Measurements from ENCODE around the gene DDX51.
A peak's percentile ranks its signal among the peaks of the same experiment; 100 is the strongest.

Gene DDX51, protein sequence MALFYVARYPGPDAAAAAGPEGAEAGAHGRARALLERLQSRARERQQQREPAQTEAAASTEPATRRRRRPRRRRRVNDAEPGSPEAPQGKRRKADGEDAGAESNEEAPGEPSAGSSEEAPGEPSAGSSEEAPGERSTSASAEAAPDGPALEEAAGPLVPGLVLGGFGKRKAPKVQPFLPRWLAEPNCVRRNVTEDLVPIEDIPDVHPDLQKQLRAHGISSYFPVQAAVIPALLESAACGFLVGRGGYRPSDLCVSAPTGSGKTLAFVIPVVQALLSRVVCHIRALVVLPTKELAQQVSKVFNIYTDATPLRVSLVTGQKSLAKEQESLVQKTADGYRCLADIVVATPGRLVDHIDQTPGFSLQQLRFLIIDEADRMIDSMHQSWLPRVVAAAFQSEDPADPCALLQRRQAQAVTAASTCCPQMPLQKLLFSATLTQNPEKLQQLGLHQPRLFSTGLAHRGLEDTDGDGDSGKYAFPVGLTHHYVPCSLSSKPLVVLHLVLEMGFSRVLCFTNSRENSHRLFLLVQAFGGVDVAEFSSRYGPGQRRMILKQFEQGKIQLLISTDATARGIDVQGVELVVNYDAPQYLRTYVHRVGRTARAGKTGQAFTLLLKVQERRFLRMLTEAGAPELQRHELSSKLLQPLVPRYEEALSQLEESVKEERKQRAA

DNA sequence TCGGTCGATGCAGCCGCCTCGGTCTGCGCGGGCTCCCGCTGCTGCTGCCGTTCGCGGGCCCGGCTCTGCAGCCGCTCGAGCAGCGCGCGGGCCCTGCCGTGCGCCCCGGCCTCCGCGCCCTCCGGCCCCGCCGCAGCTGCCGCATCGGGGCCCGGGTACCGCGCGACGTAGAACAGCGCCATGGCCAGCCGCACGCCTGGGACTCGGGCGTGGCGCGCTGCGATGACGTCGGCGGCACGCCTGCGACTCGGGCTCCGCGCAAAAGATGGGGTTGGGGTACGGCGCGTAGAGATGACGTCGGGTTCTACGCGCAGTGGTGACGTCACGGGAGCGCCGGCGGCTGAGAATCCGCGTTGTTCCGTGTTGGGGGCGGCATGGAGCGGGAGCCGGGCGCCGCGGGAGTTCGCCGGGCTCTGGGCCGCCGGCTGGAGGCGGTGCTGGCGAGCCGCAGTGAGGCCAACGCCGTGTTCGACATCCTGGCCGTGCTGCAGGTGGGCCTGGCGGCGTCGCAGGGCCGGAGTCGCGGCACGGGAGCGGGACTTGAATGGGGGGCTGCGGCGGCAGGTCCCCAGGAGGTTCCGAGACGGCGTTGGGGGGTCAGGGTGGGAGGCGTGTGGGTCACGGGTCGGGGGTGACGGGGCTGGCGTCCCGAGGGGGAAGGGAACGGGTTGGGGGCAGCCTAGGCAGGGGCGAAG is at the start of gene DDX51, which contains the start of gene NOC4L:
Gene DDX51 (minus strand): TSS at position 205 of the 695 bp plus-strand sequence. CDS start 23 bp downstream, at position 182.
Gene NOC4L (plus strand): TSS at position 343 of the 695 bp plus-strand sequence. CDS start 32 bp downstream, at position 375.
- peak; percentile 94 for DNase-seq (ENCODE audit: low read depth in 2 of 2)

DNA sequence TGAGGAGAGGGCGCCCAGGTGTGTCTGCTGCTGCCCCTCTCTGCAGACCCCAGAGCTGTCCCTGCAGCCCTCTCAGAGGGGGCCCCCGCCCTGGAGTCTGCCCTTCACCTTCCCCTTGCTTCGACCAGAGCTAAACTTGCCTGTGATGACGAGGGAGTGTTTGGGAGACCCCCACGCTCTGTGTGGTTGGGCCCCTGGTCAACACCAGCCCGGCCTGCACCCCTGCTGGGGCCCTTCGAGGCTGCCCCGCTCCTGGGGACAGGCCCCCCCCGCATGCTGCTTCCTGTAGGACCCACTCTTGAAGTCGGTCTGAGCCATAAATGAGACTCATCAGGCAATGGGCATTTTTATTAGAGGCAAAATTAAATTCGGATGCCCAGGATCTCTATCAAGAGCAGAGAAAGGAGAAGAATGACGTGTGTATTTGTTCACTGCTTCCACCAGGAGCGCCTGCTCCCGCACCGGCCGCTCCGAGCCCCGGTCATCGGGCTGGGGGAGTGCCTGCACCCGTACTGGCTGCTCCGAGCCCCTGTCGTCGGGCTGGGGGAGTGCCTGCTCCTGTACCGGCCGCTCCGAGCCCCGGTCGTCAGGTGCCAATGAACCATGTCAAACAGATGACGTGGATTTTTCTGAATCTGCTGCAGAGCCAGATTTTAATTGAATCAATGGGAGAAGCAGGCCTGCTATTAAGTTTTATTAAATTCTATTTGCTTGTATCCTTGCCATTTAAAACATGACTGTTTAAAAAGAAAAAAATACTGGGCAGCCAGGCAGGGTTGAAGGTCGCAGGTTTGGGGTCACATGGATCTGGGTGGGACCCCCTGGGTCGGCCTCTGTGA is 47.8 kb upstream of the DDX51 start:
- no peak for DNase-seq (ENCODE audit: low read depth in 2 of 2)

DNA sequence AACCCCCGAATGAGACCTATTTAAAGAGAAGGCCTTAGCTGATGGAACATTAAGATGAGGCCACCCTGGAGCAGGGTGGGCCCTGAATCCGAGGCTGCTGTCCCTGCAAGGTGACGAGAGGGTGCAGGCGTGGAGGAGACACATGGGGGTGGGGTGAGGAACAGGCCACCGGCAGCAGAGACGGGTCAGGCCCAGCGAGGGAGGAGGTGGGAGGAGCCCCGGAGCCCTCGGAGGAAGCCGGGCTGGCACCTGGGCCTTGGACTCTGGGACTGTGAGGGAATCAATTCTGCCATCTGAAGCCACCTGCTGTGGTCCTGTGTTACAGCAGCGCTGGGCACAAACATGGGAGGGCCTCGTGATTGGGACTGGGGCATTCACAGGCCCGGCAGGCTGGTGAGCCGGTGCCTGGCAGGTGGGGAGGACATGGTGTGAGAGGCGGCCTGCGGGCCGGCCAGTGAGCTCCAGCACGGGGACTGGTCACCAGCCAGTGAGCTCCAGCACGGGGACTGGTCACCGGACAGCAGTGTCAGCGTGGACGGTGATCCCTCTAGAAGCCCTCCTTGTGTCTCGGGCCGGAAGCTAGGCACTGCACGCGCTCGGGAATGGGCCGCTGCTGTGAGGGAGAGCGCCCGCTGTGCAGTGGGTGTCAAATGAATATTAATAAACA is 46.8 kb upstream of the DDX51 start:
- no peak for DNase-seq (ENCODE audit: low read depth in 2 of 2)

DNA sequence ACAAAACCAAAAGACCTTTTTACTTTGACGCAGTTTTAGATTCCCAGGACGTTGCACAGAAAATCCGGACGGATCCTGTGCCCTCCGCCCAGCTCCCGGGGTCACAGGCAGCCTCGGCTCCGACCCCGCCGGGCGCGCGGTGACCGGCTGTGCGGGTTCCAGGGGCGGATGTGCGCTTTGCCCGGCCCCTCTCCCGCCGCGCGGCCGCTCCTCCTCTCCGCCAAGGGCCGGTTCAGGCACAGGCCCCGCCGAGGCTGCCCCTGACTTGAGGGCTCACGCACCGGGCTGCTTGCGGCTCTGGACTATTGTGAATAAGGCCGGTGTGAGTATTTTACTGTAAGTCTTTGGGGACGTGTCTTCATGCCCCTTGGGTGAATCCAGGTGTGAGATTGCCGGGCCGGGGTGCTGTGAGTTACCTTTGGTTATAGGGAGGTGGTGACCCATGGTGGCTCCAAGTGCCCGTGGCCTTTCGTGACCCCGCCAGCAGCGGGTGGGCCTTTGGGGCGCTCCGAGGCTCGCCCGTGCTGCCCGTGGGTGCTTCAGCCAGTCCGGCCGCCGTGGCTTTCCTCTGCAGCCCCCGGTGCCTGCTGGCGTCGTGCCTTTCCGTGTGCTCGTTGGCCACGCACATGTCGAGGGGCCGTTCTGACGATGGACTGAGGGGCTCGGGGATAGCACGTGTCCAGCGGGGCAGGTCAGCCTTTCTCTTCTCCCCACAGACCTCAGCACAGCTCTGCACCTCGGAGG is 46.1 kb upstream of the DDX51 start:
- DNase-seq (ENCODE audit: low read depth in 2 of 2) = no peak

DNA sequence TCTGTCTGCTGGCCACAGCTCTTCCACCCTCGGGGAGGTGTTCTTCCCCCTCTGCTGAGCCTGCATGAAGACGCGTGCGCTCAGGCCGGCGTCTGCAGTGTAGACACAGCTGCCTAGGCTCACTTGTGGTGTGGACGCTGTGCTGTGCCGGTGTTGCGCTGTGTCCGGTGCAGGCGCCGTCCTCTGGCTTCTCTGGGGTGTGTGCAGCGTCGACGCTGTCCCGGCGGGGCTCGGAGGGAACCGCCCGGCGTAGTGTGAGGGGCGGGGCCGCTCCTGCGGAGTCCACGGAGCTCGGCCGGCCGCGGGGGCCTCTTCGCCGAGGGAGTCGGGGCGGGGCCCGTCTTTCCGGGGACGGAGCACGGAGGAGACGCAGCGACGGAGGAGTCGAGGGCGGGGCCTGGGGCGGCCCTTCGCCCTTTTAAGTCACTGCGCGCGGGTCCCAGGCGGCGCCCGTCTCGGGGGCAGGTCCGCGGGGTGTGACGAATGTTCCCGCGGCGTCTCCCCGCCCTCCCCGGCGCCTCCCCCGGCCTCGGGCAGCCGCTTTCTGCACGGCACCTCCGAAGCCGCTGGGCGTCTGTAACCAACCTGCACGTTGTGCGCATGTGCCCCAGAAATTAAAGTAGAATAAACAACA is 45.4 kb upstream of the DDX51 start:
- peak; percentile 90 for DNase-seq (ENCODE audit: low read depth in 2 of 2)

DNA sequence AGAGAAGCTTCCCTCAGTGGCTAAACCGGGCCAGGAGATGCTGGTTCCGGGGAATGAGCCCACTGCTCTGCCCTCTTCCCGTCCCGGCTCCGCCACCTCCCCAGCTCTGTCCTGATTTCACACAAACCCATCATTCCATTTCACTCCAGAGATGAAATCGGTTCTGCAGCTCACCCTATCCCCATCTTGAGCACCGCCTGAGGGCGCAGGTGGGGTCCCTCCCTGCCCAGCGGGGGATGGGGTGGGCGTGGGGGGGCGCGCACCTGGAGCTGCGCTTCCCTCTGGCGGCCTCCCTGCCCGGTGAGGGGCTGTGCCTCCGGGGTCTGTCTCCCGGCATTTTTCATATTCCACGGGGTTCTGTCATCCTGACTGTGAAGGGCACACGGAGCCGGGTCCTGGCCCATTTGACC is 44.8 kb upstream of the DDX51 start:
- no peak for DNase-seq (ENCODE audit: low read depth in 2 of 2)

DNA sequence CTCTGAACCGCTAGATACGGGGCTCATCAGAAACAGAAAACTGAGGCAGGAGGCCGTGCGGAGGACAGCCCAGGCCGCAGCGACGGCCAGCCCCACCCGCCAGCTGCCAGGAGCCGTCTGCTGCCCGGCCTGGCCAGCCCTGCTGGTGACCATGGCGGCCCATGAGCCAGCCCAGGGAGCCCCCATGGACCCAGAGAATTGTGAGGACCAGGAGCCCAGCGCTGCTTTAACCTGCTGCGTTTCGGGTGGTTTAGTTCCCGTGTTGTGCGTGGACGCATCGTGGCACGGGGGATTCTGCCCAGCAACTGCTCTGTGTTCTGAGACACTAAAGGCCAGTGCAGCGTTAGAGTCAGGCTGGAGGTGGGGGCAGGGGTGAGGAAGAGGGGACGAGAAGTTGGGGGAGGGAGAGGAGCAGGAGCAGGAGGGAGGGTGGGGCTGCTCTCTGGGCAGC is 44.4 kb upstream of the DDX51 start:
- no peak for DNase-seq (ENCODE audit: low read depth in 2 of 2)

DNA sequence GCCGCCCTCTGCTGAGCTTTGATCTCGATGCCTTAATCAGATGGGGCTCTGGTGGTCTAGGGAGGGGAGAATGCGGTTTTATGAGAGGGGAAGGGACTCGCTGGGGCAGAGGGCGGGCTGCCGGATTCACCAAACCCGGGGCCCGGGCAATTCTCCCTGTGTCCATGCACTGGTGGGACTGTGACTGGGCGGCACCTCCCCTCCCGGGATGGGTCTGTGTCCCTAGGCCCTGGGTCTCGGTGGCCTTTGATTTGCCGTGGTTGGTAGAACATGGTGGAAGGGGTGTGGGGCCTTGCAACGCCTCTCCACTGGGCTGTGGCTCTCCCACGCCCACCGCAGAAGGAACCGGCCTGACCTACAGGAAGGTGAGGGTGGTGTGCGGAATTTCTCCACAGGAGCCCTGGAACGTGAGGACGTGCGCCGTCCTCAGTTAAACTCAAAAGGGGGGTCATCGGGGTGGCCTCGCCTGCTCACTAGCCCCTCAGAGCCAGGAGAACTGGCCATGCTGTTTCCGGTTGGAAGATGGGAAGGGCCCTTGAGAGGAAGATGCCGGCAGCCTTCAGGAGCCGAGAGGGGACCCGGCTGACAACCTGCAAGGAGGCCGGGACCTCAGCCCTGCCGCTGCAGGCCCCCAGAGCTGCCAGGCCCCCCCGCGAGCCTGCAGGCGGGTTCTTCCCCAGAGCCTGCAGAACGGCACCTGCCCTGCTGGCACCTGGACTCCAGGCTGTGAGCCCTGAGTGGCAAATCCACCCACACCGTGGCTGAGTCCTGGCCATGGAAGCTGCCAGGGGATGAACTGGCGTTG is 43.7 kb upstream of the DDX51 start:
- no peak for DNase-seq (ENCODE audit: low read depth in 2 of 2)

DNA sequence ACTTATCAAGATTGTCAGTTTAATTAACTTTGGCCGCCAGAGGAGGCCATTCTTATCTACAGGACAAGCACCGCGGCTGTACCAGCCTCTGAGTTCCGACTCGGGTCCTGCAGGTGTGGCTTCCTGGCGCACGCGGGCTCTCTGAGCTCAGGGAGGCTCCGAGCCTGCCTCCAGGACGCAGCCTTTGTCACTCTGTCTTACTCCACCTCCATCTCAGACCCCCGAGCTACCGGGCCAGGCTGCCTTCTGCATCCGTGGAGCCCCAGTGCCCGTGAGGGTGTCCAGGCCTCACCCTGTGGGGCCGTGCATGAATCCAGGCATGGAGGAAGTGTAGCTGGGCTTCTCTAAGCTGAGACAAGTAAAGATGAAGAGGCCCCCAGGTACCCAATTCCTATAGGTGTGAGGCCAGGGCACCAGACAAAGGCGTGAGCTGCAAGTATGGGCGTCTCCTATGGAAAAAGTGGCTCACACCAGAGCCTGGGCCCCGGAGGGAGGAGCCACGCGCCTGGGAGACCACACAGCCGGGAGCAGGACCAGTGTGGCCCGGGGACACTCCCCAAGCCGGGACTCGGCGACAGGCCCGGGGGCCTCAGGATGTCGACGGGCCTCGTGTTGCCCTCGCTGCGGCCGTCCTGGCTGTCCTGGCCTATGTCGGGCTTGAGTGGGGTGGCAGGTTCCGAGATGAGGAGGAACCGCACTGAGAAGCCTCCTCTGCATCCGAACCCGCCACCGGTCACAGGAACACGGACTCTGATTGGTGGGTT is 42.9 kb upstream of the DDX51 start:
- DNase-seq (ENCODE audit: low read depth in 2 of 2) = no peak

DNA sequence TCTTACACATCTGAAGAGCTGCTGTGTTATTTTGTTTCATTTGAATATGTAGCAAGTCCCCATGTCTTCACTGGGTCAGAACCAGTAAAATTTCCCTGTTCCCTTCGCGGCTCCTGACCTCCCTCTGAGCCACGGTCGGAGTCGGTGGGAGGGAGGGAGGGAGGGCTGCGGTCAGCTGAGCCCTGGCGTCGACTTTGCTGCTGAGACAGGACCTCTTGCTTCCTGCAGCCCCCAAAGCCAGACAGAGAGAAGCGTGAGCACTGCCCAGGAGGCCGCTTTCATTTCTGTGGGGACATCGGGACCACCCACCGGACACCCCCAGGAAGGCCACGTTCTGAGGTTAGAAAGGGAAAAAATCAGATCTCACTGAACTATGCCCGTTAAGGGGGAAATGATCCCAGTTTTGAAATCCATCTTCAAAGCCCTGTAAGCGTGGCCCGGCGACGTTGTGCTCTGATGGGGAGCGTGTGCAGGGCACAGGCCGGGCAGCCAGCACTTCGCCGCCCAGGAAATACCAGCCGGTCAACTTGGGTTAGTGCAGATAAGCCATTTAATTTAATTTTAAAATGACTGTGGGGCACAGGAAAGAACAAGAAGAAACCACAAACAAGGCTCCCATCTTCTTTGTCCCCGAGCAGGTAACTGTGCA is 42.2 kb upstream of the DDX51 start:
- no peak for DNase-seq (ENCODE audit: low read depth in 2 of 2)

DNA sequence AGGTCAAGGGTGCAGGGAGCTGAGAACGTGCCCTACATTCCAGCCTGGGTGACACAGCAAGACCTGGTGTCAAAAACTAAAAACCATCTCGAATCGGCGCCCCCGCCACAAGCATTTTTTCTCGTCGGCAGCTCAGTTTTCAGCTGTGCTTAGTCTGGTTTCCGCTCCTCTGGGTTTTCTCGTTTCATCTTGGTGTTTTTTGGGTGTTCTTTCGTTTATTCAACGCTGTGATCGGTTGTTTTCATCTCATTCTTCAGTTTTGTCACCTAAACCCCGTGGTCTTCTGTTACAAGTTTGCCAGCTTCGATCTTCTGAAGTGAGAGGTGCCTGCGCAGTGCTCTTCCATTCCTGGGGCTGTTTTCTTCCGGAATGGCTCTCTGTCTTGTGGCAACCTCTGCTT is 41.6 kb upstream of the DDX51 start:
- DNase-seq (ENCODE audit: low read depth in 2 of 2) = no peak

DNA sequence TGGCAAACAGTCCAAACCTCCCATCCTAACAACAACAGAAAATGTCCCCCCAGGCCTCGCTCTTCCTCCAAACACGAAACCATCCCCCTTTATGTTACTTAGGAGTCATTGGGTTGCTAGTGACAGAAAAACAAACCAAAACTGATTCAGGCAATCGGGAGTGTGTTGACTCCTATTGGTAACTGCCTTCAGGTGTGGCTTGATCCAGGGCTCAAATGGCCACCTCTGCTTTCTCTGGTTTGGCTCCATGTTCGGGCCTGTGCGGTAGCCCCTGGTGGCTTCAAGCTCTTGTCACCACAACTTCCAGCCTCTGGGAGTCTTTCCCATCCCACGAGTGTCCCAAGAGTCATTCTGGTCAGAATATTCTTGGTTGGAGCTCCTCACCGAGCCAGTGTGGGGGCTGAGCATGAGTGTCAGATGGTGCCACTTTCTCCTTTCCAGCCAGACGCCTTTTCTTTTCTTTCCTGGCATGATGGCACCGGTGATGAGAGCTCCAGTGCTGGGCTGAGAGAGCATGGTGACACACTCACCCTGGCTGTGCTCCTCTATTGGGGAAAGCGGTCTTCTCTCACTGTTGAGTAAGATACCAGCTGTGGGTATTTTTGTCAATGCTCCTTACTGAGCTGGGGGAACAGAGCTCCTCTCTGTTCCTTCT is 38.7 kb upstream of the DDX51 start:
- DNase-seq (ENCODE audit: low read depth in 2 of 2) = no peak

DNA sequence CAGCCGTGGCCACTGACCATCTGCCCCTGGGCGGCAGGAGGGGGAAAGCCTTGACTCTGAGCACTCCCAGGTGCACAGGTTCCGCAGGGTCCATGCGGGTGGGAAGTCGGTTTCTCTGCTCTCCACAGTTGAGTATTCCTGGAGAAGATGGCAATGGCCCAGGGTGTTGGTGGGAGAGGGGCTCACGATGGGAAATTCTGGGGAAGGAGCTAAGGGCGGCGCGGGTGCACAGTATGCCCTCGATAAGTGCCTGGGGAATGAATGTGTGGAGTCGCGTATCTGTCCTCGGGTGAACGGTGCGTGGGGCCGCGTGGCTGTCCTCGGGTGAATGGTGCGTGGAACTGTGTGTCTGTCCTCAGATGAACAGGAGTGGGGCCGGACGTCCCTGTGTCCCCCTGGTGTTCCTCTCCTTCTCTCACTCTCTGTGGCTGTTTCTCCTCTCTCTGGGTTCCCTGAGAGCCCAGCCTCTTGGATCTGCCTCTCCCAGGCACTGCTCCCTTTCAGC is 38.1 kb upstream of the DDX51 start:
- DNase-seq (ENCODE audit: low read depth in 2 of 2) = no peak

DNA sequence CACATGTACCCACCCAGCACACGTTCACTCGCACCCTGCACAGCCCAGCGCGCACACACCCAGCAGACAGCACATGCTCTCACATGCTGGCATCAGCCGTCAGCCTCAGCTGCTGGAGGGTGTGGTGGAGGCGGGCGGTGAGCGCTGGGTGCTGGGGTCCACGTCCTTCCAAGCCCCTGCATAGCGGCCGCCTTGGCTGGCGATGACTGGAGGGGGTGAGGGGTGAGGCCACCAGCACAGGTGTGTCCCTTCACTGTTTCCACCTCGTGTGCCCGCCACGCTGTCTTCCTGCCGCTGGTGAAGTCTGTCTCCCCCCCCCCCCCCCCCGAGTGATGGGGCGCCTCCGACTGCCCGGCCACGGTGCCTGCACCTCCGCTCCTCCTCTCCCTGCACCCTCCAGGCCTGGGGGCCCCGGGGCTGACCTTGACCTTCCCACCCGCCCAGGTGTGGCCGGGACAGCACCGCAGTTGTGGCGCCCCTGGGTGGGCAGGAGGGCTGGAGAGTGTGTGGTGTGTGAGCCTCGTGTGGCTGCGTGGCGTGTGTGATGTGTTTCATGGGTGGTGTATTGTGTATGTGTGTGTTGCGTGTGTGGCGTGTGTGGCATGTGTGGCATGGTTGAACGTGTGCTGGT is 37.6 kb upstream of the DDX51 start:
- DNase-seq (ENCODE audit: low read depth in 2 of 2) = no peak

DNA sequence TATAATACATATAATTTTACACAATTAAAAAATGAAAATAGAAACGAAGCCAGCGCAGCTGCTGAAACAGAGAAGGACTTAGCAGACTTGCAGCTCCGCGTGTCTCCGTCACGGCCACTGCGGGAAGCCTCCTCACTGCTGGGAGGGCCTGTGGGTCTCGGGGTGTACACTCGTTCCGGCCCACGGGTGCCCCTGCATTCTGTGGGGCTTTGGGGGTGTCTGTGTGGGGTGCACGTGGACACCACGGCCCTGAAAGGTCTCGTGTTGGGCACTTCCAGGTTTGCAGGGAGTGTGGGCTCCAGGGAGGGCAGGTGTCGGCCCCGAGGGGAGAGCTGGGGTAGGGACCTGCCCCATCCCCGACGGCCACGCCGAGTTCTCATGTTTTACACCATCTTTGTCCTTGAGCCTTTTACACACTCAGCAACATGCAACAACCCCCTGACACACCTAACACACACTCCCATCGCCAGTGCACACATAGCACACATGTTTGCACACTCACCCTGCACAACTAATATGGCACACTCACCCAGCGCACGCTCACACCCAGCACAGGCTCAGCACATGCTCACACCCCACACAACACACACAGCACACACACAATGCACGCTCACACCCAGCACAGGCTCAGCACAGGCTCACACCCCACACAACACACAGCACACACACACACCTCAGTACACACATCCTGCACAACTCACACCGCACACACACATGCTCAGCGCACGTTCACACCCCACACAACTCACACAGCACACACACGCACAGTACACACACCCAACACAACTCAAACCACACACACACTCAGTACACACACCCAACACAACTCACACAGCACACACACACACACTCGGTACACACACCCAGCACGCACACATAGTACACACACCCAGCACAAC is 36.8 kb upstream of the DDX51 start:
- DNase-seq (ENCODE audit: low read depth in 2 of 2) = no peak

All from activated CD4-positive, alpha-beta T cell treated with anti-CD3 and anti-CD28 coated beads for 24 hours (primary cell).